GM21737 (cell line): Measurements from ENCODE around the gene CDK11A.
"Not testable (repeated sequence)": the region's sequence is repeated elsewhere in the genome, so short reads cannot be mapped to it uniquely, and the experiment has no call there.

Source experiments
- ATAC-seq: cut with Tn5 transposase; IDR thresholded peaks from one replicate; pipeline ENCODE4 v1.9.1; 2021; ENCODE audit warnings: mild to moderate bottlenecking, moderate library complexity; ENCODE audit not compliant: unreplicated experiment

The CDK11A gene

GRCh38 chr1:1727131-1727651 is 3.0 kb upstream of the CDK11A start:
- not testable (repeated sequence) for ATAC-seq

- not testable (repeated sequence) for ATAC-seq
These were observed 1.9 kb upstream of the CDK11A start for GRCh38 chr1:1726088-1726487.

GRCh38 chr1:1721201-1721600 is 3.0 kb downstream of the CDK11A start:
- ATAC-seq = no peak

- not testable (repeated sequence) for ATAC-seq
These were observed 8.9 kb downstream of the CDK11A start for GRCh38 chr1:1715109-1715883.

- ATAC-seq = not testable (repeated sequence)
These were observed 16.3 kb downstream of the CDK11A start for GRCh38 chr1:1707897-1708296.

GRCh38 chr1:1707241-1707640 is 16.9 kb downstream of the CDK11A start:
- not testable (repeated sequence) for ATAC-seq

- not testable (repeated sequence) for ATAC-seq
These were observed 18.5 kb downstream of the CDK11A start for GRCh38 chr1:1705623-1706022.

- ATAC-seq = not testable (repeated sequence)
These were observed 19.7 kb downstream of the CDK11A start for GRCh38 chr1:1704284-1704957.

- ATAC-seq = no peak
These were observed 20.4 kb downstream of the CDK11A start for GRCh38 chr1:1703796-1704195.

- ATAC-seq = not testable (repeated sequence)
These were observed 21.7 kb downstream of the CDK11A start for GRCh38 chr1:1702506-1702905.

- ATAC-seq = not testable (repeated sequence)
These were observed 23.6 kb downstream of the CDK11A start for GRCh38 chr1:1700557-1700956.

GRCh38 chr1:1700067-1700466 is 24.1 kb downstream of the CDK11A start:
- not testable (repeated sequence) for ATAC-seq

- not testable (repeated sequence) for ATAC-seq
These were observed 25.1 kb downstream of the CDK11A start for GRCh38 chr1:1699061-1699460.

- not testable (repeated sequence) for ATAC-seq
These were observed 26.6 kb downstream of the CDK11A start for GRCh38 chr1:1697358-1698183.

- not testable (repeated sequence) for ATAC-seq
These were observed 27.5 kb downstream of the CDK11A start for GRCh38 chr1:1696431-1697357.

- peak; percentile 77 for ATAC-seq
These were observed 31.2 kb downstream of the CDK11A start, which contains the start of gene SLC35E2B for GRCh38 chr1:1692714-1693647. TSS of gene SLC35E2B (minus strand) at chr1:1692795. CDS start at chr1:1676699, 16,096 bp downstream.

- peak; percentile 35 for ATAC-seq
These were observed 31.8 kb downstream of the CDK11A start for GRCh38 chr1:1692324-1692713.

GRCh38 chr1:1691443-1691842 is 32.7 kb downstream of the CDK11A start:
- ATAC-seq = not testable (repeated sequence)

GRCh38 chr1:1689526-1689925 is 34.6 kb downstream of the CDK11A start:
- ATAC-seq = not testable (repeated sequence)
